ENCODE measurements around the gene PARD3B.

PARD3B gene

GRCh38 chr2:204842661-204843485, 297.6 kb downstream of the PARD3B start:
- peak; percentile 29 for DNase-seq (ENCODE audit: low spot score)

GRCh38 chr2:204846471-204846870, 301.2 kb downstream of the PARD3B start:
- DNase-seq (ENCODE audit: low spot score), result no peak

GRCh38 chr2:204849892-204850291, 304.6 kb downstream of the PARD3B start:
- no peak for DNase-seq (ENCODE audit: low spot score)

- no peak for DNase-seq (ENCODE audit: low spot score)
Measured at GRCh38 chr2:204850581-204850980, 305.3 kb downstream of the PARD3B start.

- no peak for DNase-seq (ENCODE audit: low spot score)
Measured at GRCh38 chr2:204853905-204854304, 308.6 kb downstream of the PARD3B start.

- no peak for DNase-seq (ENCODE audit: low spot score)
Measured at GRCh38 chr2:204860274-204860673, 315.0 kb downstream of the PARD3B start.

GRCh38 chr2:204862809-204863208, 317.5 kb downstream of the PARD3B start:
- no peak for DNase-seq (ENCODE audit: low spot score)

GRCh38 chr2:204863336-204863735, 318.1 kb downstream of the PARD3B start:
- no peak for DNase-seq (ENCODE audit: low spot score)

- no peak for DNase-seq (ENCODE audit: low spot score)
Measured at GRCh38 chr2:204869132-204869823, 324.0 kb downstream of the PARD3B start.

GRCh38 chr2:204870053-204870452, 324.8 kb downstream of the PARD3B start:
- no peak for DNase-seq (ENCODE audit: low spot score)

- DNase-seq (ENCODE audit: low spot score), result peak; percentile 45
Measured at GRCh38 chr2:204871231-204871953, 326.1 kb downstream of the PARD3B start.

- DNase-seq (ENCODE audit: low spot score), result no peak
Measured at GRCh38 chr2:204876311-204876710, 331.0 kb downstream of the PARD3B start.

GRCh38 chr2:204877691-204878090, 332.4 kb downstream of the PARD3B start:
- no peak for DNase-seq (ENCODE audit: low spot score)

GRCh38 chr2:204880928-204881327, 335.7 kb downstream of the PARD3B start:
- no peak for DNase-seq (ENCODE audit: low spot score)

GRCh38 chr2:204881655-204882054, 336.4 kb downstream of the PARD3B start:
- DNase-seq (ENCODE audit: low spot score), result peak; percentile 3

- DNase-seq (ENCODE audit: low spot score), result peak; percentile 10
Measured at GRCh38 chr2:204885747-204886146, 340.5 kb downstream of the PARD3B start.

GRCh38 chr2:204886713-204887112, 341.4 kb downstream of the PARD3B start:
- DNase-seq (ENCODE audit: low spot score), result no peak

GRCh38 chr2:204888222-204888621, 342.9 kb downstream of the PARD3B start:
- no peak for DNase-seq (ENCODE audit: low spot score)

- no peak for DNase-seq (ENCODE audit: low spot score)
Measured at GRCh38 chr2:204890680-204891079, 345.4 kb downstream of the PARD3B start.

- DNase-seq (ENCODE audit: low spot score), result no peak
Measured at GRCh38 chr2:204891739-204892138, 346.5 kb downstream of the PARD3B start.

- DNase-seq (ENCODE audit: low spot score), result no peak
Measured at GRCh38 chr2:204892506-204893255, 347.4 kb downstream of the PARD3B start.

GRCh38 chr2:204896146-204896545, 350.9 kb downstream of the PARD3B start:
- no peak for DNase-seq (ENCODE audit: low spot score)

Measured in CD4-positive, alpha-beta T cell treated with Interleukin-6 at 100 ng/mL for 8 hours (primary cell).